Measurements from ENCODE around the gene NDRG4.

GRCh38 chr16:58537124-58537906 is 37.4 kb downstream of the NDRG4 start:
- no peak for TF ChIP-seq EZH2 (IDR thresholded peaks at IDR 0.05; ENCODE audit: borderline replicate concordance, low read depth, low read length, severe bottlenecking)
- no peak for TF ChIP-seq POLR2A (IDR thresholded peaks at IDR 0.05; ENCODE audit: low read depth, low read length)
- TF ChIP-seq CTCF (IDR thresholded peaks at IDR 0.05; ENCODE audit: extremely low read depth in 1 of 2, insufficient read depth in 1 of 2, low read depth in 1 of 2, low read length in 2 of 2), result no peak
- TF ChIP-seq MAX (IDR thresholded peaks at IDR 0.05; ENCODE audit: insufficient read depth, insufficient read length), result no peak
- TF ChIP-seq POLR2AphosphoS5 (IDR thresholded peaks at IDR 0.05; ENCODE audit: insufficient read depth, low read depth, low read length), result no peak
- no peak for TF ChIP-seq MYC (IDR thresholded peaks at IDR 0.05; ENCODE audit: low read depth, low read length)
- no peak for TF ChIP-seq JUN (IDR thresholded peaks at IDR 0.05; ENCODE audit: borderline replicate concordance, insufficient read depth, insufficient read length, low read depth)

All from endothelial cell of umbilical vein (primary cell).